ENCODE data around the gene OXER1.

OXER1 gene

GRCh38 chr2:42757981-42758740, 5.8 kb downstream of the OXER1 start:
- no peak overlapping the region for H2AFZ ChIP-seq
- H3K4me1 ChIP-seq, result no peaks in the 10 kb centered on the region
- no peak overlapping the region for H3K4me2 ChIP-seq (ENCODE audit: low read length)
- no peaks in the 10 kb centered on the region for H3K79me2 ChIP-seq
- no peak overlapping the region for H3K9ac ChIP-seq
- TF ChIP-seq, protein P1, sequence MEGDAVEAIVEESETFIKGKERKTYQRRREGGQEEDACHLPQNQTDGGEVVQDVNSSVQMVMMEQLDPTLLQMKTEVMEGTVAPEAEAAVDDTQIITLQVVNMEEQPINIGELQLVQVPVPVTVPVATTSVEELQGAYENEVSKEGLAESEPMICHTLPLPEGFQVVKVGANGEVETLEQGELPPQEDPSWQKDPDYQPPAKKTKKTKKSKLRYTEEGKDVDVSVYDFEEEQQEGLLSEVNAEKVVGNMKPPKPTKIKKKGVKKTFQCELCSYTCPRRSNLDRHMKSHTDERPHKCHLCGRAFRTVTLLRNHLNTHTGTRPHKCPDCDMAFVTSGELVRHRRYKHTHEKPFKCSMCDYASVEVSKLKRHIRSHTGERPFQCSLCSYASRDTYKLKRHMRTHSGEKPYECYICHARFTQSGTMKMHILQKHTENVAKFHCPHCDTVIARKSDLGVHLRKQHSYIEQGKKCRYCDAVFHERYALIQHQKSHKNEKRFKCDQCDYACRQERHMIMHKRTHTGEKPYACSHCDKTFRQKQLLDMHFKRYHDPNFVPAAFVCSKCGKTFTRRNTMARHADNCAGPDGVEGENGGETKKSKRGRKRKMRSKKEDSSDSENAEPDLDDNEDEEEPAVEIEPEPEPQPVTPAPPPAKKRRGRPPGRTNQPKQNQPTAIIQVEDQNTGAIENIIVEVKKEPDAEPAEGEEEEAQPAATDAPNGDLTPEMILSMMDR (IDR thresholded peaks at IDR 0.05), result no peak
- H3K9me3 ChIP-seq (ENCODE audit: control insufficient read depth, low read length), result no peaks in the 10 kb centered on the region
- no peak overlapping the region for H3K27ac ChIP-seq
- no peak overlapping the region for H3K4me3 ChIP-seq (ENCODE audit: low read depth, low read length)
- no peaks in the 10 kb centered on the region for H3K27me3 ChIP-seq (ENCODE audit: control insufficient read depth, insufficient read depth, low read length)
- H3K36me3 ChIP-seq (ENCODE audit: control insufficient read depth, insufficient read depth, low read length), result no peaks in the 10 kb centered on the region

DNA sequence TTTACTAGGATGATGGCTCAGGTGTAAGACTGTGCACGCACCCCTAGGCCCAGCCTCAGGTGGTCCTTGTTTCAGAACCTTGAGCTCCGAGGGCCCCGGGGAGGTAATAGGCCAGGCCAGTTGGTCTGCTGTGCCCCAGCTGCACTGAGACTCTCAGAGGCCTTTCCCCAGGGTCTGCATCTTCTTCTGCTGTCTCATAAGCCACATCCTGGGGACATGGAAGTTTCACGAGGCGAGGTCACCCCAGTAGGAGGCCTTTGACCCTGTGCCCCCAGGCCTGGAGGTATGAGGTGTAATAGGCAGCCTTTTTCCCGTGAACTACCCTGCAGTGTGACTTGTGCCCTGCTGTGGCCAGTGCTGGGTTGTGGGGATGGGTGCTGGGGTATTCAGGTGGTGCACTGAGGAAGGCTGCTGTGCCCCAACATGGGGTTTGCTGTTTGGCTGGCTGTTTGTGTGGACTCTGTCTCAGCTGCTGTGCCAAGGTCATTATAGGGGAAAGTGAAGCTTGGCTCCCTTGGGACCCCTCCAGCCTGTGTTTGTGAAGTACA, 6.9 kb downstream of the OXER1 start:
- TF ChIP-seq, protein P1 (IDR thresholded peaks at IDR 0.05), result no peak
- H3K4me3 ChIP-seq (ENCODE audit: low read depth, low read length), result no peak overlapping the region
- H3K9ac ChIP-seq, result no peak overlapping the region
- no peak overlapping the region for H3K4me2 ChIP-seq (ENCODE audit: low read length)
- no peaks in the 10 kb centered on the region for H3K79me2 ChIP-seq
- H3K27me3 ChIP-seq (ENCODE audit: control insufficient read depth, insufficient read depth, low read length), result no peaks in the 10 kb centered on the region
- no peaks in the 10 kb centered on the region for H3K36me3 ChIP-seq (ENCODE audit: control insufficient read depth, insufficient read depth, low read length)
- no peaks in the 10 kb centered on the region for H3K4me1 ChIP-seq
- no peaks in the 10 kb centered on the region for H3K9me3 ChIP-seq (ENCODE audit: control insufficient read depth, low read length)
- H2AFZ ChIP-seq, result no peak overlapping the region
- no peak overlapping the region for H3K27ac ChIP-seq

DNA sequence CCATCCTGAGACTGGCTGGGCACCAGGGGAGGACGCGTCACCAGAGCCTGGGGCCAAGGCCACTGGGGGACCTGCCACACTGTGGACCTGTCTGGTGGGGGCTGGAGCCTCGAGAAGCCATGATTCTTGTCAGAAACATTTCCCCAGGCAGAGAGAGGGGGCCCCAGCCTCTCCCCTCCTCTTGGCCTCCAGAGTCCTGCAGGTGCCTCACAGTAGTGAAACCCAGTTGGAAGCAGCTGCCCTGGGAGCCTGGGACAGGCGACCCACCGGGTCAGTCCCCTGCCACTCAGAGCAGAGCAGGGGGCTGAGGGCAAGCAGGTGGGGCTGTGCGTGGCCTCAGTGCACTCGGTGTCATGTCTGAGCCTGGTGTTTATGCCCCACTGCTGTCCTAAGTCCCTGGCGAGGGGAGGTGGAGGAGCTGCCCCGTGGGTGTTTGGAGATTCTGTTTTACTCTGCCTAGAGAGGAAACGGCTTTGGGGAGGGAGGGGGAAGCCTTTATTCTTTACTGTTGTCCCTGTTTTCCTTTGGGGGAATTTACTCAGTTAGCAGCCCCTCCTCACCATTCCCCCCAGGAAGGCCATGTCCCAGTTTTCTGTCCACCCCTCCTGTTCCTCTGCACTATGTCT, 7.7 kb downstream of the OXER1 start:
- Histone ChIP-seq H3K9ac (no peak overlapping the region), H3K36me3 (ENCODE audit: control insufficient read depth, insufficient read depth, low read length) (no peaks in the 10 kb centered on the region), H3K27ac (no peak overlapping the region), H2AFZ (no peak overlapping the region), H3K79me2 (no peaks in the 10 kb centered on the region), H3K4me3 (ENCODE audit: low read depth, low read length) (no peak overlapping the region), H3K4me1 (no peaks in the 10 kb centered on the region), H3K9me3 (ENCODE audit: control insufficient read depth, low read length) (no peaks in the 10 kb centered on the region), H3K4me2 (ENCODE audit: low read length) (no peak overlapping the region), H3K27me3 (ENCODE audit: control insufficient read depth, insufficient read depth, low read length) (no peaks in the 10 kb centered on the region)
- TF ChIP-seq, protein P1 (IDR thresholded peaks at IDR 0.05), result no peak

GRCh38 chr2:42755191-42755880, 8.6 kb downstream of the OXER1 start:
- no peak overlapping the region for H2AFZ ChIP-seq
- no peak overlapping the region for H3K9ac ChIP-seq
- H3K27me3 ChIP-seq (ENCODE audit: control insufficient read depth, insufficient read depth, low read length), result no peaks in the 10 kb centered on the region
- H3K27ac ChIP-seq, result no peak overlapping the region
- H3K9me3 ChIP-seq (ENCODE audit: control insufficient read depth, low read length), result no peaks in the 10 kb centered on the region
- no peaks in the 10 kb centered on the region for H3K36me3 ChIP-seq (ENCODE audit: control insufficient read depth, insufficient read depth, low read length)
- no peaks in the 10 kb centered on the region for H3K79me2 ChIP-seq
- TF ChIP-seq, protein P1 (IDR thresholded peaks at IDR 0.05), result no peak
- H3K4me1 ChIP-seq, result no peaks in the 10 kb centered on the region
- H3K4me2 ChIP-seq (ENCODE audit: low read length), result no peak overlapping the region
- H3K4me3 ChIP-seq (ENCODE audit: low read depth, low read length), result no peak overlapping the region
